GM18951 (cell line): Measurements from ENCODE around the gene BTBD6.

Experiments
- POLR2A ChIP-seq: IDR thresholded peaks from 4 replicates; pipeline ENCODE4 v1.6.1; 2011; ENCODE audit warnings: mild to moderate bottlenecking; ENCODE audit not compliant: insufficient read length, insufficient read depth; ENCODE audit errors: extremely low read depth
- in situ Hi-C: fragments of 300-500 bp; cut with MboI; formaldehyde crosslinking; loops from one replicate; pipeline ENCODE4 v1.12.0; 2022; ENCODE audit warnings: low sequenced_read_pairs, mixed read lengths, inconsistent platforms; ENCODE audit not compliant: unreplicated experiment

BTBD6 gene

DNA sequence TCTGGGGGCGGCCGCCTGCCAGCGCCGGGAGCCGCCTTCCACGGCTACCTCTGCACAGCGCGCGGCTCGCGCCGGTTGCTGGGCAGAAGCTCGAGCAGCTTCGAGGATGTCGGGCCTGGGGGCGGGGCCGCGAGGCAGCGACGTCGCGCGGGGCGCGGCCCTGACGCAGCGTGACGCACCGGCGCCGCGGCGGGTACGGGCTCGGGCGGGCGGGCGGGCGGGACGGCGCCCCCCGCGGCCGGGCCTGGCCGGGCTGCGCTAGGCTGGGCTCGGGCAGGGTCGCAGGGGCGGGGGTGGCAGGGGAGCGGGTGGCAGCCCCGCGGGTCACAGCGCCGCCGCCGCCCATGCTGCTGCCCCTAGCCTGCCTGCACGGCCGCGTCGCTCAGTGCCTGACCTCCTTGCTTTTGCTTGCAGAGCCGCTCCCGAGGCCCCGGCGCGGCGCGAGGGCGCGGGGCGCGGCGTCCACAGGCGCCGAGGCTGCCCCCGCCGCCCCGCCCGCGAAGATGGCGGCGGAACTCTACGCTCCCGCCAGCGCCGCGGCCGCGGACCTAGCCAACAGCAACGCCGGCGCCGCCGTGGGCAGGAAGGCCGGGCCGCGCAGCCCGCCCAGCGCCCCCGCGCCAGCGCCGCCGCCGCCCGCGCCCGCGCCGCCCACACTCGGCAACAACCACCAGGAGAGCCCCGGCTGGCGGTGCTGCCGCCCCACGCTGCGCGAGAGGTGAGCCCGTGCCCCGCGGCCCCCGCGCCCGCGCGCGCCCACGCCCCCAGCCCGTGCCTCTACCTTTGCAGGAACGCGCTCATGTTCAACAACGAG, at the start of gene BTBD6:
Gene BTBD6 (plus strand): TSS at position 166 of the 814 bp plus-strand sequence. CDS start 179 bp downstream, at position 345.
- in situ Hi-C loops: no loop called here
- peak; percentile 67 for TF ChIP-seq POLR2A

DNA sequence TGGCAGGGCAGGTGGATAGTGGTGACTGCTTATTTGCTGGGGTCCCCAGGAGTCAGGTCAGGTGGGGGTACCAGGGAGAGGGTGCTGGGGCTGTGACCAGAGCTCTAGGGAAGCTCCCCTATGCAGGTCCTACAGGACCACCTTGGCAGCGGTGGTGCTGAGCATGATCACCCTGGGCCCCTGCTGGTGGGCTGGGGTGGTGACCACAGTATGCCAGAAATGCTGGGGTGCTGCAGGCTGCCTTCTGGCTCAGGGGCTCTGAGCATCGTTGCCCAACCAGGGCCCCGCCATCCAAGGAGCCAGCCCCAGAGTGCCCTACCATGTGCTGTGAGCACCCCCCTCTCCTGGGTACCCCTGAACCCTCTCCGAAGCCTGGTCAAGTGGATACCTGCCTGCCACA, 49.7 kb upstream of the BTBD6 start:
- no peak for TF ChIP-seq POLR2A
- in situ Hi-C loops: loop anchor here (10.0 kb wide), 1 partner anchor 146 kb away; no protein-coding TSS in a partner anchor

DNA sequence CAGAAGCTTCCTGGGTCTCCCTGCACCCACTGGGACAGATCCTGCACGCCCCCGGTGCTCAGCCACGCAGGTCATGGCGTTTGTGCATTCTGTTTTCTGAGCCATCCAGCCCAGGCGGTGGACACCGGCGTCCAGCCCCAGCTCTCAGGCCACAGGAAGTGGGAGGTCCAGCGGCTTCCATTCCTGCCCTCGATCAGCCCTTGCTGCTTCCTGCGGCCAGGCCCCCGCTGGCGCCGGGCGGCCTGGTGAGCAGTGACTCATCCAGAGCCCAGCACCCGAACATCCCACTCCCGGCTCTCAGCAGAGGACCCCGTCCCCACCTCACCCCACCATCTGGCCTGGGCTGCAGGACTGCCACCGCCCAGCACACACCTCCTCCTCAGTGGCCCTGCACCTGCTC, 49.2 kb upstream of the BTBD6 start:
- in situ Hi-C loops: loop anchor here (10.0 kb wide), 1 partner anchor 146 kb away; no protein-coding TSS in a partner anchor

DNA sequence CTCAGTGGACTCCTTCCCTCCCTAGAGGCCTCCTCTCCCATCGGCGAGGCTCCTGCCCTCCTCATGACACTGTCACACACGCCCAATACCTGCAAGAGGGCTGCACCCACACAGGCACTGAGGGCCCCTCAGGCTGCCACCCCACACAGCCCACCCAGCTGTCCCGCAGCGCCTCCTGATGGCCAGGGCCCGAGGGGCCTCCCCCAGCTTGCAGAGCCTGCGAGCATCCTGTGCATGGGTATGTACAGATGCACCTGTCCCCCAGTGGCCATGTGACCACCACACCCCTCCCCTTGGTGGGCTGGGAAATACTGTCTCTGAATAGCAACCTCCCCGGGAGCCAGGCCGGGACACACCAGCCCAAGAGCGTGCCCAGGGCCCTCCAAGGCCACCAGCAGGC, 48.3 kb upstream of the BTBD6 start:
- TF ChIP-seq POLR2A: no peak
- in situ Hi-C loops: loop anchor here (10.0 kb wide), 1 partner anchor 65 kb away; no protein-coding TSS in a partner anchor

More for the DNA sequence above, 49.2 kb upstream of the BTBD6 start:
- TF ChIP-seq POLR2A: no peak

DNA sequence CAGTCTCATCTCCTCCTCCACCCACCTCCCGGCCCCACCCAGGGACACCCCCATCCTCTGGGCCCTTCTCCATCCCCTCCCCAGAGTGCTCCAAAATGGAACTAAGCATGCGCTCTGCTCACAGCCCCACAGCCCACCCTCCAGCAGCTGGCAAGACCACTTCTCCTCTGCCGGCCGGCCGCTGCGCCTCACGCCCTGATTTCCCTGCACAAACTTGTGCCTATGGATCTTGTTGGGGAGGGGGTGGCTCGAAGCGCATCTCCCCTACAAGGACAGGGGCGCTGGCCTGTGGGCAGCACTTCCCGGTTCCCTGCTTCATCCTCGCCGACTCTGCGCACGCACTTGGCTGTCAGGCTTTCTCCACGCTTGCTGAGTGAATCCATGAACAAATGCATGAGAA, 47.7 kb upstream of the BTBD6 start:
- in situ Hi-C loops: loop anchor here (10.0 kb wide), 1 partner anchor 64 kb away; no protein-coding TSS in a partner anchor
- TF ChIP-seq POLR2A: no peak

DNA sequence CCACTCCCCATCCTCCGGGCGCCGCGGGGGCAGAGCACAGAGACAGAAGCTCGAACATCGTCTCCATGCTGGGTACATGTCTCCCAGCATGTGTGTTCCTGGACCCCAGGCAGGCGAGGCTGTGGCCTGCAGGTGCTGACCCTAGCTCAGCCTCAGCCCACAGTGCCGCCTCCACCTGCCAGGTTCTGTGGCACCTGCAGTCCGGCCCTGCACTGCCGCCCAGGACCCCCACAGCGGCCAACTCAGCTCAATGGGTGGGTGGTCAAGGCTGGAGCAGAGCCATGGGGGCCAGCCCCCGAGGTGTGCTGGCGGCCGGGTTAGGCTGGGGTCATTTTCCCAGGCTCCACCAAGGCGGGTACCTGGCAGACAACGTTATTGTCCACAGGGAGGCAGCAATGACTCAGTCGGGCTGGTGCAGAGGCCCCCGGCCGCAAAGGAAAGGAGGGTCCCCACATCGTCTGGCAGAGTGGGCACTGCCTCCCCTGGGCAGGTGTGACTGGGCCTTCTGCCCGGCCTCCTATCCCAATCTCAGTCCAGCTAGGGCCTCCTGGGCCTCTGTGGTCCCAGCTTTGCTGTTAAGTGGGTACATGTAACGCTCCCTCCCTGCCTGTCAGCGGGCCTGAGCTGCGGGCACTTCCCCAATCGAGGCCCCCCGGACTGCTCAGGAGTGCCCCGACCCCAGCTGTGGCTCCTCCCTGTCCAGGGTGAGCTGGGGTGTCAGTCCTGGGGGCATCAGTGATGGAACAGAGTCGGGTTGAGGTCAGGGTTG, 47.0 kb upstream of the BTBD6 start:
- TF ChIP-seq POLR2A: no peak
- in situ Hi-C loops: loop anchor here (10.0 kb wide), 1 partner anchor 63 kb away; no protein-coding TSS in a partner anchor

DNA sequence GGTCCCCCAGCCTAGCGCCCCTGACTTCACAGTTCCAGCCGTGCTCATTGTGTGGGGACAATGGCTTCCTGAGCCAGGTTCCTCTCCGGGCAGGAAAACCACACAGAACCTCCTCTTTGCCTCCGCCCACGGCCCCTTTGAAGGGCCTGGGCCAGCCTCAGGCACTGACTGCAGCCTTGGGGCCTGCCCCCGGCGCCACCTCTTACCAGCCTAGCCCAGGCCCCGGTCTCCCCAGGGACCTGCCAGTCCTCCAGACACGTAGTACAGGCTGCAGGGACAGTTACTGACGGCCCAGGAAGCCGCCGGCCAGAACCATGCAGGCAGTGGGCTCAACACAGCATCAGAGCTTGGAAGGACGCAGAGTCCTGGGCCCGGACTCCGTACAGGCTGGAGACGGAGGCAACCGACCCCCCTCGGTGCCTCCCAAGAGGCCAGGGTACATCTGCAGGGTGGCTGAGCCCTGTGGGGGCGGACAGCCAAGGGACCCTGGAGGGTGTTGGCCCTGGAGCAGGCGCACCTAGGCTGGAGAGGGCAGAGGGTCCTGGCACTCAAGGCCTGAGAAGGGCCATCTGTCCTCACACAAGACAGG, 46.3 kb upstream of the BTBD6 start:
- TF ChIP-seq POLR2A: no peak
- in situ Hi-C loops: loop anchor here (10.0 kb wide), 1 partner anchor 63 kb away; no protein-coding TSS in a partner anchor

DNA sequence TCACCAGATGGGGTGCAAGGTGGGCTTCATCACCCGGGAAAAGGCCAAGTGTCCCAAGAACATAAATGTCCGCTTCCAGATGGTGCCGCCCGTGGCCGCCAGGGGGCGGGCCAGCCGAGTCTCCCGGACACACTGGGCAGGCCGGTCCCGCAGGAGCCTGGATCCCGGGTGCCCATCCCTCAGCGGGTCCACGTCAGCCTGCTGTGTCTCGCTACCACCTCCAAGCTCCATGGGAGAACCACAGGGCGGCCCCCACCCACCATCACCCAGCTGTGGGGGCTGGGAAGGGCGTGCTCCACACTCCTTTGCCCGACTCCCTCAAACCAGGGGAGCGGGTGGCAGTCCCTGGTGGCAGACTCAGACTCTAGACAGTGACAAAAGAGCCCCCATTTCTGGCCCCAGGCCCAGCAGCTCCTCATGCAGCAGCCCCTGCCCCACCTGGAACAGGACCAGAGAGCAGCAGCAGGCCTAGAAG, 45.2 kb upstream of the BTBD6 start:
- no peak for TF ChIP-seq POLR2A
- in situ Hi-C loops: loop anchor here (10.0 kb wide), 1 partner anchor 62 kb away; no protein-coding TSS in a partner anchor

DNA sequence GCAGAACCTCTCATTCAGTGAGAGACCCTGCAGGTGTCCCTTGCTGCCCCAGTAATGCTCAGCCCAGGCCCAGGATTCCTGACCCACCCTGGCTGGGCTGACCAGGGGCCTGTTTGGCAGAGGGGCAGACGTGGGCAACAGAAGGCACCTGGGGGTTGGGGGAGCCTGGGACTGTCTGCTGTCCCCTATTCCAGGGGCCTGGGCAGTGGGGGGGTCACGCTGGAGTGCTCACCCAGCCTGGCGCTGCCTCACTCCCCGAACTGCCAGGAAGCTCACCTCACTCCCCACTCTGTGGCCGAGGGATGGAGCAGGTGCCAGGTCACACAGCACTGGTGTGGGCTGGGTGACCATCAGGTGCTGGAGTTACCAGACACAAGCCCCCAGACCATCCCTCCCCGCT, 44.6 kb upstream of the BTBD6 start:
- in situ Hi-C loops: loop anchor here (10.0 kb wide), 1 partner anchor 61 kb away; no protein-coding TSS in a partner anchor
- no peak for TF ChIP-seq POLR2A

DNA sequence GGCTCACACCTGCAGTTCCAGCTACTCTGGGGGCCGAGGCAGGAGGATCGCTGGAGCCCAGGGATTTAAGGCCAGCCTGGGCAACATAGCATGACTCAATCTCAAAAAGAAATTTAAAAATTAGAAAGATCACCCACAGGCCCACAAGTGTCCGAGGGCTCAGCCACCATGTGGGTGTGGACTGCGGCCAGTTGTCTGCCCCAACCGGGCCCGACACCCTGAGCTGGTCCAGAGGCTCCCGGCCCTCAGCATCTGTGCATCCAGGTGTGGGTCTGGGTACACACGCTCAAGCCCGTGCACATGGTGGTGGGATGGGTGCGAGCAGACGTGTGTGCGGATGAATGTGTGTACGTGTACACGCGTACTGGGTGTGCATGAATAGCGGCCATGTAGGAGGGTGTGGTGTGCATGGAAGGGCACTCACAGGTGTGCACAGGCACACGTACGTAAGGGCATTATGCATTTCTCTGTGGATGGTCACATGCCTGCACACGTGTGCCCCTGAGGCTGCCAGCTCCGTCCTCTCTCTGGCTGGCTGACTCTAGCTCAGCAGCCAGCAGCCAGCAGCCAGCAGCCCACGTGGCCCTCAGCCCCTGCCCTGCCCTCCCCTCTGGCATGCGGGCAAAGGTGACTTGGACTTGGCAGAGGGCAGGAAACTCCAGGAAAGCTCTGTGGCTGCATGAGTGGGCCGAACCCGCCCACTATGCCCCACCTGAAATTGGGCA, 44.0 kb upstream of the BTBD6 start:
- in situ Hi-C loops: loop anchor here (10.0 kb wide), 1 partner anchor 60 kb away; no protein-coding TSS in a partner anchor
- no peak for TF ChIP-seq POLR2A

DNA sequence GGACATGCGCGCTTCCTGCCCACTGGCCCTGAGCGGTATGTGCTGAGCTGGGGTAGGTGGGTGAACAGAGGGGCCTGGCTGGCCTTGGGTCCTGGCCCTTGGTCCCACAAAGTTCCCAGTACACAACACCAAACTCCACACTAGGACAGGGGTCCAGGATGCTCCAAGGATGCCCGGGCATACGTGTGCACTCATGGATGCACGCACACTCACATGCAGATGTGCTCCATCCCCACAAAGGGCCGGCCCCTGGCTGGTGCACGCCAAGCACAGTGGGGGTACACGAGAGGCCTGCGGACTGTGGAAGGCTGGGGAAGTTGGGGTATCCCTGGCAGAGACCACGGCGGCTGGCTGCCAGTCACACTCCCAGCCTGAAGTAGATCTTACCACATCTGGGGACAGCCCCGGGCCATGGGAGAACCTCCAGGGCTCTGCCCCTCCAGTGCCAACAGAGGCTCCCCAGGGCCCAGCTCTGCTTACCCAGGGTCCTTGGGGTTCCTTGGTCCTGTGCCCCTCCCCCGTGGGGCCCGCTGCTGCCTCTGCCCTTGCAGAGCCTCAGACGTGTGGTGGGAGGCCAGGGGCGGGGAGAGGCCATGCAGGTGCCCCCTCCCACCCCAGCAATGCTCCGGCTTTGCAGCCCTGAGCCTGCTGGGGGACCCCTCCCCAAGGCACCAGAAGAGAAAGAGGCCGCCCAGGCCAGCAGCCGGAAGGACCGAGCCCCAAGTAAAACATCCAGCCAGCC, 43.2 kb upstream of the BTBD6 start:
- TF ChIP-seq POLR2A: no peak
- in situ Hi-C loops: loop anchor here (10.0 kb wide), 1 partner anchor 60 kb away; no protein-coding TSS in a partner anchor
